Colonic mucosa (tissue), 4 donors: ENCODE data around the gene NTRK2. TPM values are rescaled to one million over a fixed set of nuclear protein-coding genes. Genes with fewer than 3 reads are reported as not detected.

Experiments
- DNase-seq: peaks from one replicate; pipeline ENCODE4 v3.0.0-alpha.2; 2020
- H3K27ac ChIP-seq: fragments of 200-600 bp; one replicate; pipeline ENCODE4 v1.8.0; 2021
- H3K27me3 ChIP-seq: fragments of 200-600 bp; one replicate; pipeline ENCODE4 v1.8.0; 2021
- H3K36me3 ChIP-seq: fragments of 200-600 bp; one replicate; pipeline ENCODE4 v1.8.0; 2021
- H3K4me1 ChIP-seq: fragments of 200-600 bp; one replicate; pipeline ENCODE4 v1.8.0; 2021; ENCODE audit warnings: mild to moderate bottlenecking
- H3K4me3 ChIP-seq: fragments of 200-600 bp; one replicate; pipeline ENCODE4 v1.8.0; 2021
- H3K9ac ChIP-seq, 2 donors: one replicate each; pipeline ENCODE4 v1.7.0; 2013; ENCODE audit warnings: control low read depth in 2 of 2, low read depth in 2 of 2, low read length in 2 of 2
- H3K9me3 ChIP-seq: fragments of 200-600 bp; one replicate; pipeline ENCODE4 v1.8.0; 2021
- intact Hi-C: fragments of 100-400 bp; cut with DNase I; formaldehyde crosslinking; loops from one replicate; pipeline ENCODE4 v1.14.1; 2022
- total RNA-seq, 2 donors: library from RNA; stranded (reverse); fragmentation: NEBNext Ultra II Directional in 1 of 2; extraction: Animal tissue kit (Norgen Biotek cat#: 25700) in 1 of 2; gene quantifications; one replicate each; pipeline ENCODE4 v1.2.1, GENCODE V29; 2021
- TF ChIP-seq, protein P1 (sequence below): fragments of 200-600 bp; IDR thresholded peaks from one replicate; pipeline ENCODE4 v1.8.0; 2022; ENCODE audit warnings: antibody characterized with exemption, mild to moderate bottlenecking
- donor health status: healthy.
- donor health status: DM: no; HTN: no; CAD: no.
- donor health status: DM: no; HTN: no; CAD: no.

NTRK2 gene
- total RNA-seq, 2 donors from 2014 or later, result 0.52 to 2.3 TPM

DNA sequence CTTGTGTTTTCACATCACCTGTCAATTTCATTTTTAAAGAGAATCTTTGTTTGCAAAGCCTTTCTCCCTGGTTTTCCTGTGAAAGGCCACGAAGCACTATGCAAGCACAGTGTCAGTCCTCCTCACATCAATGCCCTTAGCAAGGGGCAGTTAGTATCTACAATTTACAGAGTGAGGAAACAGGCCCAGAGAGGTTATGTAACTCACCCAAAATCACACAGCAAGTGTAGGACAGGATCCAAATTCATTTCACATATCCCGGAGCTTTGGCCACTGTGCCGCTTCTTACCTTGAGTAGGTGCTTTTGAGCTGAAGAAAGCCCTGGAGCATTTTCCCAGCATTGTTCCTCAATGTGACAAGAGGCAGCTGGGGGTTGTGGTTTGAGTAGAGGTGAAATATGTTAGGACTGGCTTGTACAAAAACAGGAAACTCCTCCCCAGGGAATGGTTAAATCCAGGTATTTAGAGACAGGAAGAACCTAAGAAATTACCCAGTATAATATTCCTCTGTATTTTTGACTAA, 283.8 kb downstream of the NTRK2 start:
- Histone ChIP-seq H3K9me3 (no peaks in the 10 kb centered on the region), H3K4me3 (no peak overlapping the region), H3K27me3 (no peaks in the 10 kb centered on the region), H3K36me3 (no peaks in the 10 kb centered on the region), H3K4me1 (no peaks in the 10 kb centered on the region), H3K27ac (no peak overlapping the region), H3K9ac (no peak overlapping the region)
- intact Hi-C loops, result loop anchor here (10.0 kb wide), 1 partner anchor 559 kb away; no protein-coding TSS in a partner anchor
- DNase-seq, result peak; percentile 12
- TF ChIP-seq, protein P1, sequence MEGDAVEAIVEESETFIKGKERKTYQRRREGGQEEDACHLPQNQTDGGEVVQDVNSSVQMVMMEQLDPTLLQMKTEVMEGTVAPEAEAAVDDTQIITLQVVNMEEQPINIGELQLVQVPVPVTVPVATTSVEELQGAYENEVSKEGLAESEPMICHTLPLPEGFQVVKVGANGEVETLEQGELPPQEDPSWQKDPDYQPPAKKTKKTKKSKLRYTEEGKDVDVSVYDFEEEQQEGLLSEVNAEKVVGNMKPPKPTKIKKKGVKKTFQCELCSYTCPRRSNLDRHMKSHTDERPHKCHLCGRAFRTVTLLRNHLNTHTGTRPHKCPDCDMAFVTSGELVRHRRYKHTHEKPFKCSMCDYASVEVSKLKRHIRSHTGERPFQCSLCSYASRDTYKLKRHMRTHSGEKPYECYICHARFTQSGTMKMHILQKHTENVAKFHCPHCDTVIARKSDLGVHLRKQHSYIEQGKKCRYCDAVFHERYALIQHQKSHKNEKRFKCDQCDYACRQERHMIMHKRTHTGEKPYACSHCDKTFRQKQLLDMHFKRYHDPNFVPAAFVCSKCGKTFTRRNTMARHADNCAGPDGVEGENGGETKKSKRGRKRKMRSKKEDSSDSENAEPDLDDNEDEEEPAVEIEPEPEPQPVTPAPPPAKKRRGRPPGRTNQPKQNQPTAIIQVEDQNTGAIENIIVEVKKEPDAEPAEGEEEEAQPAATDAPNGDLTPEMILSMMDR, result no peak

DNA sequence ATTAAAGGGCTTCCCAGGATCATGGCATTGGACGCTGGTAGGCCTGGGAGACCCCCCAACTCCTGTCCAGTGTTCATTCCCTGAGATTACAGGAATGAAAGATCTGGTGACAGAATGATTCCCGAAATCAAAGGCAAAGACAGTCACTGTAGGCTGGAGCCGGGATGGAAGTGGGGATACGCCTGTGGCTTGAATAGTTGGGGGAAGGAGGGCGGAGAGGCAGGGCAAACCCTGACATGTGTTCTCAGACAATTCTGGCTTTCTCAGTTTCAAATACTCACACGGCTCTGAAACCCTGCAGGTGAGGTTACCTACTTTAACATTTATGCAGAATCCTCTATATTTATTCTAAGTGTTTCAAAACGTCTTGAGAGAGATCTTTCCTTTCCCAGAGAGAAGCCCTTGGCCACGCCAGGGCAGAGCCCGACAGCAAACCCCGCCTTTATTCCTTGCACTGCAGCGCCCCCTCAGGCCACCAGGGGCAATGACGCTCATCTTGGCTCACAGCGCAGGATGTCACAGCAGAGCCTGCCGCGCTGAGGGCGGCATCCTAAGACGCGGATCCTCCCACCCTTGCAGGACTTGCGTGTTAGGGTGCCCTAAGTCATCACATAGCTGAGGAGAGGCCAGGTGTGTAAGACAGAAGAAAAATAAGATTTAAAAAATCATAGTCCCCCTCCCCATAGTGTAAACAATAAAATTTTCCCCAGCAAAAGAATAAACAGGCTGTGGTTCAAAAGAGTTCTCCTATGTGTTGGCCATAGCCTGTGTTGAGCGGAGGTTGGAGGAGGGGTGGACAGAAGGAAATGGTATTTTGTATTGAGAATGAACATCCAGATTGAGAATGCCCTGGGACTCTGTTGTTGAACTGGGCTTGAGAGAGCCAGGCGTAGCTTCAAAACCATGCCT, 284.5 kb downstream of the NTRK2 start:
- no peaks in the 10 kb centered on the region for H3K36me3 ChIP-seq

DNA sequence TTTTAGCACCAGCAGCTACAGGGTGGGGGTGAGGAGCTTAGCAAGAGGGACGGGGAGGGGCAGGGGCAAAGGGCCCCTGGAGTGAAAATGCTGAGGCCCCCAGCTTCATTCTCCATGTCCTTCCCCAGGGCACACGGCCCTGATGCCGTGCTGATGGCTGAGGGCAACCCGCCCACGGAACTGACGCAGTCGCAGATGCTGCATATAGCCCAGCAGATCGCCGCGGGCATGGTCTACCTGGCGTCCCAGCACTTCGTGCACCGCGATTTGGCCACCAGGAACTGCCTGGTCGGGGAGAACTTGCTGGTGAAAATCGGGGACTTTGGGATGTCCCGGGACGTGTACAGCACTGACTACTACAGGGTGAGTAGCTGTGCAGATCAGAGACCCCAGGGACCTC, 285.6 kb downstream of the NTRK2 start:
- TF ChIP-seq, protein P1, result no peak
- no peaks in the 10 kb centered on the region for H3K27me3 ChIP-seq
- H3K4me3 ChIP-seq, result no peak overlapping the region
- DNase-seq, result no peak
- no peak overlapping the region for H3K9ac ChIP-seq
- no peak overlapping the region for H3K27ac ChIP-seq
- H3K9me3 ChIP-seq, result no peaks in the 10 kb centered on the region
- intact Hi-C loops, result loop anchor here (10.0 kb wide), 1 partner anchor 560 kb away; no protein-coding TSS in a partner anchor
- H3K36me3 ChIP-seq, result no peaks in the 10 kb centered on the region
- H3K4me1 ChIP-seq, result no peaks in the 10 kb centered on the region

More for the DNA sequence above, 284.5 kb downstream of the NTRK2 start:
- TF ChIP-seq, protein P1, result peak; percentile 93
- no peaks in the 10 kb centered on the region for H3K9me3 ChIP-seq
- intact Hi-C loops, result loop anchor here (10.0 kb wide), 1 partner anchor 559 kb away; no protein-coding TSS in a partner anchor
- H3K27me3 ChIP-seq, result no peaks in the 10 kb centered on the region
- DNase-seq, result peak; percentile 86
- no peak overlapping the region for H3K4me3 ChIP-seq
- no peak overlapping the region for H3K9ac ChIP-seq
- H3K27ac ChIP-seq, result no peak overlapping the region
- H3K4me1 ChIP-seq, result no peaks in the 10 kb centered on the region

DNA sequence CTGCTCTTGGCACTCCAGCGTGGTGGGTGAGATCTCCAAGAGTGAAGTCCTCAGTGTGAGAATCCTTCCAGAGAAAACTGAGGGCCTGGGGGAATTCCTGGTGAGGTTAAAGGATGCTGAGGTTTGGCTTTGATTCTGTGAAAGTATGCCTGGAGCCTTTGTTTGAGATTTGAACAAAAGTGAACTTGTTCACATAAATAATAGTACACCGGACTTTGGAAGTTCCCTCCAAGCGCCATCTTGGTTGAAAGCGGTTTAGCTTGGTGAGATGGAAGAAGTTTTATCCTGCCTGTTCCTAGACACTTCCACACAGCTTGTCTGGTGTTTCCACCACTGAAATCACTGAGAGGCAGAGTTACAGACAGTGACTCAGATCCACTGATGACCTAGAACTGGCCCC, 286.4 kb downstream of the NTRK2 start:
- Histone ChIP-seq H3K4me3 (no peak overlapping the region), H3K9ac (no peak overlapping the region), H3K27me3 (no peaks in the 10 kb centered on the region), H3K9me3 (no peaks in the 10 kb centered on the region), H3K4me1 (no peaks in the 10 kb centered on the region), H3K36me3 (no peaks in the 10 kb centered on the region), H3K27ac (no peak overlapping the region)
- intact Hi-C loops, result loop anchor here (2.0 to 10.0 kb wide), 2 partner anchors 259 to 561 kb away; no protein-coding TSS in a partner anchor
- no peak for DNase-seq
- TF ChIP-seq, protein P1, result no peak

DNA sequence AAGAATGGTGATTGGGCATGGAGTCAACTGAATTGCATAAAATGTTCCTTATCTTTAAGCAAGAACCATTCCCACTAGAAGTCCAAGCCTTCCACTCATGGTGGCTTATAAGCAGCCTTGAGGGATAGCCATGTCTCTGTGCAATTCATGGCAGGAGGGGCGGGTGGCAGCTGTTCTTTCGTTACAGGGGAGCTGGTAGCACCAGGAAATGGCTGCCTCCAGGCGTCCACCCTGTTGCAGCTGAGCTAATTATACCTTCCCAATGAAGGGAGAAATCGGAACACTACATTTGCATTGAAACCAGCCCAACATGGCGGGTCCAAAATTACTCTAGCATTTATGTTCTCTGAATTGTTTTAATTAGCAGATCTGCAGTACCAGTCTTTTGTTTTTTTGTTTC, 289.8 kb downstream of the NTRK2 start:
- intact Hi-C loops, result loop anchor here (10.0 kb wide), 1 partner anchor 565 kb away; no protein-coding TSS in a partner anchor
- Histone ChIP-seq H3K36me3 (no peaks in the 10 kb centered on the region), H3K27ac (no peak overlapping the region), H3K4me1 (no peaks in the 10 kb centered on the region), H3K4me3 (no peak overlapping the region), H3K9me3 (no peaks in the 10 kb centered on the region), H3K27me3 (no peaks in the 10 kb centered on the region), H3K9ac (no peak overlapping the region)
- TF ChIP-seq, protein P1, result no peak
- DNase-seq, result no peak
